HEK293 (cell line): ENCODE results near the gene CCDC88C.

Source experiments
- CTCF ChIA-PET: fragments of 350-600 bp; formaldehyde crosslinking; extraction: SDS; loops from one replicate; lab custom pipeline; 2021; ENCODE audit warnings: antibody characterized with exemption; lab: Yijun Ruan, JAX
- POLR2A ChIA-PET: fragments of 300-600 bp; formaldehyde crosslinking; extraction: SDS; loops from one replicate; lab custom pipeline; 2020; ENCODE audit warnings: antibody characterized with exemption, inconsistent platforms; lab: Yijun Ruan, JAX
- H3K27ac ChIP-seq: fragments of 200-500 bp; sonication (Bioruptor generic); 2 replicates; pipeline ENCODE4 v1.5.1; 2014; ENCODE audit warnings: low read depth, low read length, control low read depth, inconsistent platforms; ENCODE audit errors: extremely low read depth
- H3K36me3 ChIP-seq, 2 experiments: fragments of 200-500 bp in 1 of 2; sonication (Bioruptor generic) in 1 of 2; 1 replicate in 1 of 2; 2 replicates in 1 of 2; pipeline ENCODE4 v1.5.1; 2014 to 2017; ENCODE audit warnings: inconsistent platforms in 2 of 2, low read length in 2 of 2; ENCODE audit not compliant: control insufficient read depth in 2 of 2, insufficient read depth in 1 of 2
- H3K4me1 ChIP-seq: fragments of 200-500 bp; sonication (Bioruptor generic); 2 replicates; pipeline ENCODE4 v1.5.1; 2014; ENCODE audit warnings: mild to moderate bottlenecking, low read length, inconsistent platforms; ENCODE audit not compliant: control insufficient read depth, insufficient read depth
- H3K4me3 ChIP-seq: 2 replicates; pipeline ENCODE4 v1.5.1; 2011; ENCODE audit warnings: low read depth, mild to moderate bottlenecking, control low read depth, low read length, moderate library complexity
- H3K9me3 ChIP-seq: fragments of 200-500 bp; sonication (Bioruptor generic); 2 replicates; pipeline ENCODE4 v1.5.1; 2014; ENCODE audit warnings: low read depth, low read length, inconsistent platforms; ENCODE audit not compliant: control insufficient read depth, insufficient read depth
- EGR2 ChIP-seq: fragments of 450-650 bp; formaldehyde crosslinking; IDR thresholded peaks from 2 replicates; pipeline ENCODE4 v1.5.1; 2016; ENCODE audit warnings: low read depth, missing biosample characterization, missing genetic modification characterization
- MZF1 ChIP-seq: fragments of 450-650 bp; formaldehyde crosslinking; IDR thresholded peaks from 2 replicates; pipeline ENCODE4 v1.5.1; 2017; ENCODE audit warnings: missing biosample characterization, missing genetic modification characterization, borderline replicate concordance
- OVOL3 ChIP-seq: fragments of 450-650 bp; formaldehyde crosslinking; IDR thresholded peaks from 2 replicates; pipeline ENCODE4 v1.5.1; 2016; ENCODE audit warnings: missing biosample characterization, missing genetic modification characterization
- SETDB1 ChIP-seq: IDR thresholded peaks from one replicate; pipeline ENCODE4 v1.6.1; 2017; ENCODE audit warnings: mild to moderate bottlenecking, low read length, moderate library complexity, mixed read lengths; ENCODE audit not compliant: insufficient read length
- YY2 ChIP-seq: fragments of 450-650 bp; formaldehyde crosslinking; IDR thresholded peaks from 2 replicates; pipeline ENCODE4 v1.5.1; 2016; ENCODE audit warnings: missing biosample characterization, missing genetic modification characterization
- ZBTB20 ChIP-seq: fragments of 450-650 bp; formaldehyde crosslinking; IDR thresholded peaks from 2 replicates; pipeline ENCODE4 v1.5.1; 2016; ENCODE audit warnings: missing biosample characterization, missing genetic modification characterization
- ZNF155 ChIP-seq: fragments of 450-650 bp; formaldehyde crosslinking; IDR thresholded peaks from 2 replicates; pipeline ENCODE4 v1.5.1; 2016; ENCODE audit warnings: missing biosample characterization, missing genetic modification characterization
- ZNF174 ChIP-seq: fragments of 450-650 bp; formaldehyde crosslinking; IDR thresholded peaks from 2 replicates; pipeline ENCODE4 v1.5.0; 2017; ENCODE audit warnings: missing biosample characterization, mild to moderate bottlenecking, missing genetic modification characterization
- ZNF184 ChIP-seq: fragments of 450-650 bp; IDR thresholded peaks from 2 replicates; pipeline ENCODE4 v1.5.1; 2018; ENCODE audit warnings: missing biosample characterization, mild to moderate bottlenecking, missing genetic modification characterization
- ZNF248 ChIP-seq: fragments of 450-650 bp; formaldehyde crosslinking; IDR thresholded peaks from 2 replicates; pipeline ENCODE4 v1.5.1; 2017; ENCODE audit warnings: missing biosample characterization, missing genetic modification characterization
- ZNF350 ChIP-seq: fragments of 450-650 bp; formaldehyde crosslinking; IDR thresholded peaks from 2 replicates; pipeline ENCODE4 v1.5.0; 2017; ENCODE audit warnings: missing biosample characterization, mild to moderate bottlenecking, missing genetic modification characterization
- ZNF521 ChIP-seq: fragments of 450-650 bp; formaldehyde crosslinking; IDR thresholded peaks from 2 replicates; pipeline ENCODE4 v1.5.1; 2017; ENCODE audit warnings: missing biosample characterization, mild to moderate bottlenecking, missing genetic modification characterization
- ZNF544 ChIP-seq: fragments of 450-650 bp; formaldehyde crosslinking; IDR thresholded peaks from 2 replicates; pipeline ENCODE4 v1.5.0; 2017; ENCODE audit warnings: missing biosample characterization, missing genetic modification characterization
- ZNF558 ChIP-seq: fragments of 450-650 bp; formaldehyde crosslinking; IDR thresholded peaks from 2 replicates; pipeline ENCODE4 v1.5.1; 2016; ENCODE audit warnings: missing biosample characterization, missing genetic modification characterization
- ZNF585B ChIP-seq: fragments of 450-650 bp; formaldehyde crosslinking; IDR thresholded peaks from 2 replicates; pipeline ENCODE4 v1.5.1; 2016; ENCODE audit warnings: missing biosample characterization, missing genetic modification characterization
- ZNF777 ChIP-seq: fragments of 450-650 bp; formaldehyde crosslinking; IDR thresholded peaks from 2 replicates; pipeline ENCODE4 v1.5.1; 2017; ENCODE audit warnings: missing biosample characterization, missing genetic modification characterization, borderline replicate concordance
- ZNF830 ChIP-seq: fragments of 450-650 bp; IDR thresholded peaks from 2 replicates; pipeline ENCODE4 v1.5.0; 2018; ENCODE audit warnings: missing biosample characterization, missing genetic modification characterization, low read depth, mild to moderate bottlenecking, moderate library complexity
- ZXDB ChIP-seq: fragments of 450-650 bp; formaldehyde crosslinking; IDR thresholded peaks from 2 replicates; pipeline ENCODE4 v1.5.1; 2016; ENCODE audit warnings: missing biosample characterization, missing genetic modification characterization
- TF ChIP-seq, protein P1 (sequence below): fragments of 450-650 bp; formaldehyde crosslinking; IDR thresholded peaks from 2 replicates; pipeline ENCODE4 v1.5.1; 2016; ENCODE audit warnings: missing biosample characterization, missing genetic modification characterization
- TF ChIP-seq, protein P2 (sequence below): fragments of 450-650 bp; formaldehyde crosslinking; IDR thresholded peaks from 2 replicates; pipeline ENCODE4 v1.5.1; 2016; ENCODE audit warnings: missing biosample characterization, missing genetic modification characterization
- TF ChIP-seq, protein P3 (sequence below): fragments of 450-650 bp; formaldehyde crosslinking; IDR thresholded peaks from 2 replicates; pipeline ENCODE4 v1.5.1; 2016; ENCODE audit warnings: missing biosample characterization, missing genetic modification characterization

Gene CCDC88C

DNA sequence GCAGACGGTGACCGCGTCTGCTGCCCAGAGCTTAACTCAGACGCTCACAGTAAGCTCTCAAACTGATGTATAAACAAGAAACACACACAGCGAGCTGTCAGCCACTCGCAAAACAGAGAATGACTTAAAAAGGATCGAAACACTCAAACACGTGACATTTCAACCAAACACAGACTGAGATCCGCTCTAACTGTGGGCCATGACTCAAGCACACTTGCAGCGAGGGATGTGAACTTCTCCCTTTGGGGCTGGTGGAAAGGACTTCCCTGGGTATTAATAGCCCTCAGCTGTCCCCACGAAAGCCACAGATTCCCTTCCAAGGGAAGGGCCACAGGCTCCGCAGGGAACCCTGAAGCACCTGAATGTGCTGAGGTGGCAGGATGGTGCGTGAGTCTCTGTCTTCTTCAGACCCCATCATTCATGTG, 29.1 kb downstream of the CCDC88C start:
- Histone ChIP-seq H3K27ac (no peak overlapping the region), H3K36me3 (no peaks in the 10 kb centered on the region), H3K4me3 (no peak overlapping the region), H3K9me3 (no peaks in the 10 kb centered on the region), H3K4me1 (peaks cover 4% of the 10 kb centered on the region; the same call in 1 of the 2 replicates)
- ChIA-PET POLR2A (no interaction called here), CTCF (interaction anchor here (1.5 kb wide), 1 partner anchor 9 kb away, joined by 5 read pairs; no protein-coding TSS in a partner anchor)
- TF ChIP-seq ZNF830 (tag by site-specific recombination), result no peak
- TF ChIP-seq ZNF248 (tag by site-specific recombination), result no peak
- TF ChIP-seq, protein P1, sequence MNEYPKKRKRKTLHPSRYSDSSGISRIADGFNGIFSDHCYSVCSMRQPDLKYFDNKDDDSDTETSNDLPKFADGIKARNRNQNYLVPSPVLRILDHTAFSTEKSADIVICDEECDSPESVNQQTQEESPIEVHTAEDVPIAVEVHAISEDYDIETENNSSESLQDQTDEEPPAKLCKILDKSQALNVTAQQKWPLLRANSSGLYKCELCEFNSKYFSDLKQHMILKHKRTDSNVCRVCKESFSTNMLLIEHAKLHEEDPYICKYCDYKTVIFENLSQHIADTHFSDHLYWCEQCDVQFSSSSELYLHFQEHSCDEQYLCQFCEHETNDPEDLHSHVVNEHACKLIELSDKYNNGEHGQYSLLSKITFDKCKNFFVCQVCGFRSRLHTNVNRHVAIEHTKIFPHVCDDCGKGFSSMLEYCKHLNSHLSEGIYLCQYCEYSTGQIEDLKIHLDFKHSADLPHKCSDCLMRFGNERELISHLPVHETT (tag by site-specific recombination), result no peak
- TF ChIP-seq ZNF544 (tag by site-specific recombination), result no peak
- TF ChIP-seq ZNF558, result no peak
- no peak for TF ChIP-seq ZNF174 (tag by site-specific recombination)
- no peak for TF ChIP-seq ZNF350
- TF ChIP-seq EGR2 (tag by site-specific recombination), result no peak
- TF ChIP-seq ZNF521 (tag by site-specific recombination), result no peak
- no peak for TF ChIP-seq YY2 (tag by site-specific recombination)
- TF ChIP-seq ZBTB20 (tag by site-specific recombination), result no peak
- no peak for TF ChIP-seq MZF1 (tag by site-specific recombination)
- TF ChIP-seq ZNF155 (tag by site-specific recombination), result no peak
- TF ChIP-seq SETDB1, result no peak
- TF ChIP-seq ZNF184 (tag by site-specific recombination), result no peak
- no peak for TF ChIP-seq ZXDB
- TF ChIP-seq, protein P2, sequence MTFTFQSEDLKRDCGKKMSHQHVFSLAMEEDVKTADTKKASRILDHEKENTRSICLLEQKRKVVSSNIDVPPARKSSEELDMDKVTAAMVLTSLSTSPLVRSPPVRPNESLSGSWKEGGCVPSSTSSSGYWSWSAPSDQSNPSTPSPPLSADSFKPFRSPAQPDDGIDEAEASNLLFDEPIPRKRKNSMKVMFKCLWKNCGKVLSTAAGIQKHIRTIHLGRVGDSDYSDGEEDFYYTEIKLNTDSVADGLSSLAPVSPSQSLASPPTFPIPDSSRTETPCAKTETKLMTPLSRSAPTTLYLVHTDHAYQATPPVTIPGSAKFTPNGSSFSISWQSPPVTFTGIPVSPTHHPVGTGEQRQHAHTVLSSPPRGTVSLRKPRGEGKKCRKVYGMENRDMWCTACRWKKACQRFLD, result no peak

DNA sequence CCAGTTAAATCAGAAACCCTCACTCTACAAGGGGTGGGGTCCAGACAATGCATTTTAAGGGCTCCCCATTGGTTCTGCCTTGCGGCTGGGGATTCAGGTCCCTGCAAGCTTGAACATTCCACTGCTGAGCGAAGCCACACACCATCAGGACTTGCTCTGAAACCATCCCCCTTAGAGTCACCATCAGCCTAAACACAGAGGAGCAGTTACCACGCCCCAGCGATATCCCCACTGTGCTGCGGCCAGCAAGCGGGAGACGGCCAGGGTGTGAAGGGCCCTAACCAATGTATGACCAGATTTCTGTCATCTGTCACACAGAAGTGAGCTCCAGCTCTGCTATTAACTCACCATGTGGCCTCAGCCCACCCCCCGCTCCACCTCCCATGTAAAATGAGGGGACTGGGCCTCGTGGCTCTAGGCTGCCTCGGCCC, 29.7 kb downstream of the CCDC88C start:
- Histone ChIP-seq H3K9me3 (no peaks in the 10 kb centered on the region), H3K36me3 (no peaks in the 10 kb centered on the region), H3K27ac (no peak overlapping the region), H3K4me1 (peaks cover 10% of the 10 kb centered on the region), H3K4me3 (no peak overlapping the region)
- TF ChIP-seq ZNF585B (tag by site-specific recombination), result no peak
- no peak for TF ChIP-seq OVOL3 (tag by site-specific recombination)
- TF ChIP-seq, protein P3, sequence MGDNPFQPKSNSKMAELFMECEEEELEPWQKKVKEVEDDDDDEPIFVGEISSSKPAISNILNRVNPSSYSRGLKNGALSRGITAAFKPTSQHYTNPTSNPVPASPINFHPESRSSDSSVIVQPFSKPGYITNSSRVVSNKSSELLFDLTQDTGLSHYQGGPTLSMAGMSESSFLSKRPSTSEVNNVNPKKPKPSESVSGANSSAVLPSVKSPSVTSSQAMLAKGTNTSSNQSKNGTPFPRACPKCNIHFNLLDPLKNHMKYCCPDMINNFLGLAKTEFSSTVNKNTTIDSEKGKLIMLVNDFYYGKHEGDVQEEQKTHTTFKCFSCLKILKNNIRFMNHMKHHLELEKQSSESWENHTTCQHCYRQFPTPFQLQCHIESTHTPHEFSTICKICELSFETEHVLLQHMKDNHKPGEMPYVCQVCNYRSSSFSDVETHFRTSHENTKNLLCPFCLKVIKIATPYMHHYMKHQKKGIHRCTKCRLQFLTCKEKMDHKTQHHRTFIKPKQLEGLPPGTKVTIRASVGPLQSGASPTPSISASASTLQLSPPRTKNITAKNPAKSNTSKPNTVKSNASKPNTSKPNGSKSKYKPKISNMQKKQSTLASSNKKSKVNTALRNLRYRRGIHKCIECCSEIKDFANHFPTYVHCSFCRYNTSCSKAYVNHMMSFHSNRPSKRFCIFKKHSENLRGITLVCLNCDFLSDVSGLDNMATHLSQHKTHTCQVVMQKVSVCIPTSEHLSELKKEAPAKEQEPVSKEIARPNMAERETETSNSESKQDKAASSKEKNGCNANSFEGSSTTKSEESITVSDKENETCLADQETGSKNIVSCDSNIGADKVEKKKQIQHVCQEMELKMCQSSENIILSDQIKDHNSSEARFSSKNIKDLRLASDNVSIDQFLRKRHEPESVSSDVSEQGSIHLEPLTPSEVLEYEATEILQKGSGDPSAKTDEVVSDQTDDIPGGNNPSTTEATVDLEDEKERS (tag by site-specific recombination), result no peak
- TF ChIP-seq ZNF777 (tag by site-specific recombination), result no peak
- ChIA-PET POLR2A (no interaction called here), CTCF (no interaction called here)
